Kasumi-1 (cell line): ENCODE data around the gene SFMBT1.

Experiments used
- DNase-seq, 2 experiments: peaks; one replicate each; lab custom pipeline; 2025; lab: John Stamatoyannopoulos, UW

SFMBT1 gene

DNA sequence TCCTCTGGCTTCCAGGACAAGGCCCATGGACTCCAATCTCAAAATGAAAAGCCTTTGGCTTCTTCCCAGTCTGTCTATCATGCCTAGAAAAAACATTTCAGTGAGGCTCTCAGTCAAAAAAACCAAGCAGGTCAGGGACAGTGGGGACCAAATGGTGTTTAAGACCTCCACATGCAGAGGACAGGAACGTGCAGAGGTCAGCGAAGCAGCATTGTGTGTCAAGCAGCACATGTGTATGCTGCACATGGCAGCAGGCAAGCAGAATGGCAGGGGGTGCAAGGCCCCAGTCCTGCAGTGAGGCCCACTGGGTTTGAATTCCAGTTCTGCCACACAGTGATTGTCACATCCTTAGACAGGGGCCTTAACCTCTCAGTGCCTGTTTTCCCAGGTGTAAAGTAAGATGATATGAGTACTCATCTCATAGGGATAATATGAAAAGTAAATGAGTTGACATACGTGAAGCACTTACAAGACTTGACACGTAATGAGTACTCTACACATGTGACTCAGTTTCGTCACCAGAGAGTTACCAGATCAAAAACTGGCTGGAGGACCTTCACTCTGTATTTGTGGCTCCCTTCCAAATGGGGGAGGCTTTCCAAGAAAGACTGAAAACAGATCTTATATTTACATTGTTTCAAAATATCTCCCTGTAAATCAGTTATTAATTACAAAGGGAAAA is 159.7 kb downstream of the SFMBT1 start:
- DNase-seq = no peak

DNA sequence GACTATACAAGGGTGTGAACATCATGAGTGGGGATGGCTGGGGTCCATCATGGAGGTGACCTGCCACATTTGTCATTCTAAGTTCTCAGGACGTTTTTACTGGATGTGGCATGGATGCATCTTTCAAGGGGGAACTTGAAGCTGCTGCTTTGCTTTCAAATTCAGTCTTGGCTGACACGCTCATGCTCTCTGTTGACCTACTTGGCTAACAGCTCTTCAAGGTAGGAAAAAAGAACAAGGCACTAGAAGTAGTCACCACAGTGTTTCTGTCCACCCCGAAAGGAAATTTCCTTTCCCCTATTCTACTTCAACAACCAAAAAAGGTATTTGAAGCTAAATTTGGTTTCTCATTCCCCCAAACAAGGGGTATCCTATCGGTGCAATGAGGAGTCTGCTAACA is 163.5 kb downstream of the SFMBT1 start:
- DNase-seq = no peak

DNA sequence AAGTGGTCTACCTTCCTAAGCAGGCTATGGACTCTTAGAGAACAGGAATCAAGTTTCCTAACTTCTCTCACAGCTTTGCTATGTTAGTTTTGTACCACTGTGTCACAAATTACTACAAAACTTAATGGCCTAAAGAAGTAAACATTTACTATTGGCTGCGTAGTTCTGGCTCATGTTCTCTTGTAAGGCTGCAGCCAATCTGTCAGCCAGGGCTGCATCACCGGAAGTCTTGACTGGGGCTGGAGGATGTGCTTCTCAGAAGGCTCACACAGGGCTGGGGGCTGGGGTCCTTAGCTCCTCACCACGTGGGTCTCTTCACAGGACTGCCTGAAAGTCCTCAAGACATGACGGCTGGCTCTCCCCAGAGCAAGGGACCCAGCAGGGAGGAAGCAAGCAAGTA is 164.0 kb downstream of the SFMBT1 start:
- DNase-seq = no peak

DNA sequence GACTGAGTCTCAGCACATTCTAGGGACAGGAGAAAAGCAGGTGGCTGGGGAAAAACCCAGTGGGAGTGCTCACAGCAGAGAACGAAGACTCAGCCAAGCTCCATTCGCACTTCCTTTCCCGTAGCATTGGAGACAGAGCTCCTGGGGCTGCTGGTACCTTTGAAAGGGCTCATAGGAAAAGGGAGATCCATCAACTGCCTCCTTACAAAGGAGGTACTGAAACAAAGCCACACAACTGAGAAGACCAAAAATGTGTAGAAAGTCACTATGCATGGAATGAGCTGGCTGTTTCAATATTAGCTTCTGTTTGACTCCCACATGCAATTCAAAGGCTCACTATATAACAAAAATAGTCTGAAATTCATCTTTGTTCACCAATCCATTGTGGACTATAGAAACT is 165.4 kb downstream of the SFMBT1 start:
- DNase-seq = no peak

DNA sequence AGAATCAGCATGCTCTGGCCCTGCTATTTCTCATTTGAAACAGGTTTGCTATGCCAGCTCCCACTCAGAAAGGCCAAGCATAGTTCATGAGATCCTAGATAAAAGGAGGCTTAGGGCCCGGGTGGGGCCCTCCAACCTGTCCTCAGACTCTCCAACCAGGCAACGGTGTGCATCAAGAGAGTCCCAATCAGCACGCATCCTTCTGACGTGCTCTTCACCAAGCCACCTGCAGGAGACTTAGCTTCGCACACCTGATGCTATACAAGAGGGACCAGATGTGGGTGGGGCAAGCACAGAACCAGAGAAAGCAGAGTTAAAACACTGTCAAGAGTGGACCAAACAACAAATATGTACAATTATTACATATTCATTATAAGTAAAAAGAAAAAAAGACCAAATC is 165.8 kb downstream of the SFMBT1 start:
- no peak for DNase-seq

DNA sequence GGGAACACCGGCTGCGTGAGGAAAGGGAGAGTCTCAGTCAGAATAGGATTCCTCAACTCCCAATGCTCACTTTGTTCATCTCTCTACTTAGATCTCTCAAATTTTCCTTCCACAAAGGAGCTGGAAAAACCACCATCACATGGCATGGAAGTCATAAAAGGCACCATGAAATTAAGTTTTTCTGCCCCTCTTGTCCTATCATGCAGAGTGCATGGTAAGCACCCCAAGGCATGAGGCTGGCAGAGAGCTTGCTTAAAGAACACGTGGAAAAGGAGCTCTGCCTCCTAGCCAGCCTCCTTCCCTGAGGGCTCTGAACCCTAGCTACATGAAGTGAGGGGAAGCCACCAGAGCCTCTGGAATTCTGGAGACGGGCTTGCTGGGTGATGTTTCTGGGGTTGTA is 166.3 kb downstream of the SFMBT1 start:
- DNase-seq = no peak

DNA sequence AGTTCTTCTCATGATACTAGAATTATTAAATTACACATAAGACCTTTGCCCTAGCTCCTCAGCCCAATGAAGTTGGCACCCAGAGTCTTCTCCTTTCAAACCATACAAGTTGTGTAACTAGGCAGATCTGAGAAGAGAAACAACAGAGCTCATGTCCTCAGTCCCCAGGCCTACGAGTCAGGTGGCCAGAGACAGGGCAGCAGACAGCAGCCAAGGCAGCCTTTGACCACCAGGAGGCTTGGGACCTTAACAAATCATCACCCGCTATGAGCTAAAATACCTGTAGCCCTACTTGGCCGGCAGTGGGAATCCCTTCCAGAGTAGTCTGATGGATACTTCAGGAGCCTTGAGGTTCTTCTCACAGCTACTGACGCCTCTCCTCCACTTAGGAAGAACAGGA is 166.8 kb downstream of the SFMBT1 start:
- DNase-seq = no peak

DNA sequence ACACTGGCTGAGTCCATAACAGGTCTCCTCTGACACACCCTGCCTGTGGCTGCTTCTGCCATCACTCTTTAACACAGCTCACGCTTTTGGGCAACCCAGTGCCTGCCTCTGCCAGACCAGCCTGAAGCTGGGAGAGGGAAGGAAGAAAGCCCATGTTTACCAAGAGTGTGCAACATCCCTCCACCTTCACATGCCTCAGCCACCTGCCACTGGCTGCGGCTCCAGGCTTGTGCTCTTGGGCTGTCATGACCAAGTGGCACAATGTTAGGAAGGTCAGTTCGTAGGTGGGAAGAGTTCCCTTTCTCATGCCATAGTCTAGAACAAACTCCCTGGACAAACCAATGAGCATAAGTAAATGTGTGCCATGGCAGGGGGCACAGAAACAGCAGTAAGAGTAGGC is 168.8 kb downstream of the SFMBT1 start:
- no peak for DNase-seq

DNA sequence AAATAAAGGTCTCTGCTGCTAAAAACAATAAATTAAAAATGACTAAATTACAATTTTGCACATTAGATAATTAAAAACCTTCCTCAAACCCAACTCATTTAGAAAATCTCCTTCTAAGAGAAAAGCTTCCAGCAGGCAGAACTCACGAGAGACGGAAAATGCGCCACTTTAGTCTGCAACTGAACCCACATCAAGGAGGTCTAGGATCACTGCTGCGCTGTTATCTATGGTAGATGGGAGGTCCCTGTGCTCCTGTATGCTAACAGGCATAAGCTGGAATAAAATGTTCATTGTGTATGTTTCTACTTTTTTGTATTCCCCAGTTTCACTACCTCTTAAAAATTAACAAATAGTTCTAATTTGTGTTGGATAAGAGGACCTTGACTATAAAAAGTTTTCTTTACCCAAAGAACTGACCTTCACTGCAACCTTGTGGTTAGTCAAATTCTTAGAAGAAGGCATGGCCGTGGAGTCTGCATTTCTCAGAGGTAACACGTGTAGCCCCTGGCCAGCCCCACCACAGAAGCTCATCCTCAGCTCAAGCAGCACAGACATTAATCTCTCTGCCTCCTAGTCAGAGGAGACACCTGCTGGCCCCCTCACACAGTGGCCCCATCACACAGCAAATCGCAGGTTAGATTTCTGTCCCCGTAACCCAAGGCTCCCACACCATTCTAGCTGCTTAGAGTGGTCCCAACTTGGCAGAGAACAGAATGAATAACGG is 170.8 kb downstream of the SFMBT1 start:
- no peak for DNase-seq

DNA sequence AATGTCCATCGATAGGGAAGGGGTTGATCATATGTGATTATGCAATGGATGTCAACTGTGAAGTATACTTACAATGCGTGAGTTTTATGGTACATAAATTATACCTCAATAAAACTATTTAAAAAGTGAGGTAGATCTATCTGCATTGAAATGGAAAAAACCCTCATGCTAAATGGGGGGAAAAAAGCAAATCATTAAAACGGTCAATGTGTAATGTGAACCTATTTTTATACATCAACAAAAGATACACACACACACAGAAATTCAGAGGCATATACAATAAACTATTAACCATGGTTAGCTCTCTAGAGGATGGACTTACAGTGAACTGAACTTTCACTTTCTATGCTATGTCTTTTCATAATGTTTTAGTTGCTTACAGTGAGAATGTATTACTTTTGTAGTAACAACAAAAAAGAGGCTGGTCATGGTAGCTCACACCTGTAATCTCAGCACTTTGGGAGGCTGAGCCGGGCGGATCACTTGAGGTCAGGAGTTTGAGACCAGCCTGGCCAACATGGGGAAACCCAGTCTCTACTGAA is 171.6 kb downstream of the SFMBT1 start:
- no peak for DNase-seq

DNA sequence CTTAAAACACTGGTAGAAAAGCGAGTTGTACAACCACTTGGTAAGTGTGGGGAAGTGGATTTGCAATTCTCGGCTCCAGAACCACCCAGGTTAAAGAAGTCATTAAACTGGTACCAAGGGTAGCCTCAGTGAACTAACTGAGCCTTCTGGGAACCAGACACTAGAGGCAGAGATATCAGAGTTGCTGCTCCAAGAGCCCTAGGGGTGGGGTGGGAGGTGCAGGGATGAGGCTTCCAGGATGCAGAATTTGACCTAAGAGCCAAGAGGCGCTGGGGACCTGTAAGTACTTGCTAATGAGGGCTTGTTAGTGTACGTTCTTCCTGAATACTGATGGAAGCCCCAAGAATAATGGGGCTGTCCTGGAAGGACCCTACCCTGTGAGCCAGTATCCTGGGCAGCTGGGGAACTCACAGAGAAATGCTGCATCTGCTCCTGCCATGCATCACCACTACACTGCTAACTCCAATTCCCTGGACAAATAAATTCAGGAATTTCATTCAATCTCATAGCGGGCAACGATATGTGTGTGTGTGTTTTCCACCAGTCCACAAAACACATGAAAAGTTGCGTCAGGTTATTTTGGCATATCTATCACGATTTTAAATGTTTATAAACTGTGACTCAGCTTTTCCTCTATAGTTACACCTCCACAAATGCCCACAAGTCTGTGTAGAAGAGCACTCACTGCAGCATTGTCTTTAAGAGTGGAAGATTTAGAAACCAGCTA is 172.3 kb downstream of the SFMBT1 start:
- no peak for DNase-seq

DNA sequence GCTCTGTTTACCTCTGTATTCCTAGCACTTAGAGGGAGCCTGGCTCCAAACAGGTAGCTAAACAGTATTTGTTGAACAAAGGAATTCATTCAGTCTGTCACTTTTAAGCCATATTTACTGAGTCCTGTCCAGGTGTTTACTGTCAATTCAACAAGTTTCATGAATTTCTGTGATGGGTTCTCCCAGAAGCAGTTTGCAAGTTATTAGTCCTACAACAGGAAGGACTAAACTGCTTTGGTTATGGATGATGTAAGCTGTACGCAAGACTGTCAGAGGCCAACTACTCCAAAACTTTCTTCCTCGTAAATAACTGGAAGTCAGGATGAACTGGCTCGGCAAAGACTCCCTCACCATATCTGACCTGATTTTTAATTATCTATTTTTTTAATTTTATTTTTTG is 173.6 kb downstream of the SFMBT1 start:
- no peak for DNase-seq

DNA sequence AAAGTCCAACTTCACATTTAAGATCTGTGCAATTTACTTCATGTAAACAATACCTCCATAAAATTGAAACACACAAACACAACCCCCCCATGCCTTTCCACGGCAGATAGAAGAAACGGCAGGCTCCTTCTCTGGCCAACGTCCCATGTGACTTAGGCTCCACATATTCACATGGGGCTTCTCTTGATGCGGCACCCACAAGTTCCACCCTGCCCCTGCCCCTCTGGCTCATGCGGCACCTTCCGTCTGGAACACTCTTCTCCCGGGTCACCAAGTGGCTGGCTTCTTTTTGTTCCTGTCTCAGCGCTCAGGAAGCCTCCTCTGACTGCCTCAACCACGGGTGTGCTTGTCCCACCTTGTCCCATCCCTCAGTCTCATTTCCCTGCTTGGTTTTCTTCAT is 174.1 kb downstream of the SFMBT1 start:
- DNase-seq = no peak

DNA sequence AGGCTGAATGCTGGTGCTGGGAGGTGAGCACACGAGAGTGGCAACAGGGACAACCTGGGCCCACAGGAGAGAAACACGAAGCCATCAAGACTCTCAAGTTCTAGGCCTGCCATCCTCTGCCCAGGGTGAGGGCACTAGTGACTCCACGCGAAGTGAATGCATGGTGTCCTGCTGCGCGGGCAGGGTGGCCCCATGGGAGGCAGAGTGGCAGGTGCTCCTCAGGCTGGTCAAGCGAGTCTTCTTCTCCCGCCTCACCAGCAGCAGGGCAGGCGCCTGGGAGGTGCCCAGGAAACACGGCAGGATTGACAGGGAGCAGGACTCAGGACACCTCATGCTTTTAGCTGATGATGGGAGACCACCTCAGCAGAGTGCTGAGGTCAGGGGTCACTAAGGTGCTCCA is 175.4 kb downstream of the SFMBT1 start:
- no peak for DNase-seq

DNA sequence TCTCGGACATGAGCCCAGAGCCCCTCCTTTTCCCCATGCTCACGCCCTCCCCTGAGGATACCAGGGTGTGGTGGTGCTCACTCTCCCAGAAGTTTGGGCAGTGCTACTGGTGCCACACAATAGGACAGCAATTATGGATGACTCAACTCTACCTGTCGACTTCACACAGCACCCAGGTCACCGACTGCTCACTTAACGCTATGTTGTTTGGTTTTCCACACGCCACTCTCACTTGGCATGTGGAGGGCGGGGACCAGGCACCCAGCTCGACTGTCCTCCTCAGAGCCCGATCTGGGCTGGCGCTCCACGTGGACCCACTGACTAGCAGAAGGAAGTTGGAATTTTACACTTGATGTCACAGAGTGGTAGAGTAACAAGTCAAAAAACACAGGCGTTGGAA is 179.4 kb downstream of the SFMBT1 start:
- DNase-seq = no peak

DNA sequence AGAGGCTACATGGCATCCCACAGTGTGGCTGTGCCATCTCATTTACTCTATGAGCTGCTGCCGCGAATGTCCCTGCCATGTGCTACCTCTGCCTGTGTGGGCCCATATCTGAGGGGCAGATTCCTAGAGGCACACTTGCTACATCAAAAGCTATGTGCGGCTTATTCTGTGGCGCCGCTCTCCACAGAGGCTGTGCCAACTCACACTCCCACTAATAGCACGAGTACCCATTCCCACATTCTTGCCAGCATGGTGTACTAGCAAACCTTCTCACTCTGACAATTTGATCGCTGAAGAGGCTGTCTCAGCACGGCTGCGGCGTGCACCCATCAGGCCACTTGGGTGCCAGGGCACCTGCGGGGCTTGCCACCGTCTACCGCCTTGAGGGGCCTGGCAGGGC is 179.9 kb downstream of the SFMBT1 start:
- no peak for DNase-seq

DNA sequence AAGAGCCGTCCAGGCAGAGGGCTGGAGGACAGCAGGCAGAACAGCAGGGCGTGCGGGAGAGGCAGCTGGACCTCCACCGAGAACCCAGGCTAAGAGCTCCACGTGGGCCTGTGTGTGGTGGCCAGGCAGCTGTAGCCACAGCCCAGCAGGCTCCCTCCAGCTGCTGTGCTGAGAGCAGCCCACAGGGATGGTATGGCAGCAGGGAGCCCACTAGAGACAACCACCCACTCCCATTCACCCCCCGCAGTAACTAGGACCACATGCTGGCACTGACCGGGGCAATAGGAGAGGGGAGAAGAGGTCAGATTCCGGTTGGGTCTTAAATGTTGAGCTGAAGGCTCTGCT is 185.5 kb downstream of the SFMBT1 start:
- DNase-seq = no peak

DNA sequence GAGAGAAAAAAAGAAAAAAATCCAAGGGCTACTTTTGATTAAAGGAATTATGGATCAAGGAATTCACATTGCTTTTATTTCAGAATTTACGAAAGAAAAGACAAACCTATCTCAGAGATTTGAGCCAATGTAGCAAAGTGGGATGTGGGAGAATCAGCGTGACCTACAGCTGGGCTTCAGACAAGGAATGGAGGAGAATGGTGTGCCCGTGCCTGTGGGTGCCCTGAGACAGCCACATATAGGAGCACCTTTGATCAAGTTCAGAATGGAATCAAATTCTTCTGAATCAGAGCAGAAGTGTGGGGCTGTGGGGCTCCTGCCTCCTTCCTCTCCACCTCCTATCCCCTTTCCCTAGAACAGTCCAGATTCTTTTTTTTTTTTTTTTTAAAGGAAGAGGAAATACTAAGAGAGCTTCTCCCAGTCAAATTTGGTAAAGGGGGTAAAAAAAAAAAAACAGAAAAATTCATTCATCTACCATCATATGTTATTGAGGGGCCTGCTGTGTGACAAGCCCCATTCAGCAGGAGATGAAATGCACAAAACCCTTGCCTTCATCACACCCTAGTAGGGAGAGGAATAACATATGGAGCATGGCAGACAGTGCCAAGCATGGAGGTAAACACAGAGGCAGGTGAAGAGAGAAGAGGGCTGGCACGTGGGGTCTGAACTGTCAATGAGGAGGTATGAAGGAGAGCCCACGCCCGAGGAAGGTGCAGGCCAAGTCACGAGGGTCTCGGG is 186.0 kb downstream of the SFMBT1 start:
- DNase-seq = no peak

DNA sequence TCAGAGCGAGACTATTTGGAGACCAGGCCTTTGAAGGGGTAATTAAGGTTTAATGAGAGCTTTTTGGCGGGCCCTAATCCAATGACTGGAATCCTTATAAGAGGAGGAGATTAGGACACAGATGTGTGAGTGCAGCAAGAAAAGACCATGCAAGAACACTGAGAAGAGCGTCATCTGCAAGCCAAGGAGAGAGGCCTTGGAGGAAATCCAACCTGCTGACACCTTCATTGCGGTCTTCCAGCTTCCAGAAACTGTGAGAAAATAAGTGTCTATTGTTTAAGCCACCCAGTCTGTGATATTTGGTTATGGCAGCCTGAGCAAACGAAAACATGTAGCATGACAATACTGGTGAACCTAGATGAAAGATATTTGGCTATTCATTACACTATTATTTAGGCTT is 188.0 kb downstream of the SFMBT1 start:
- DNase-seq = no peak

DNA sequence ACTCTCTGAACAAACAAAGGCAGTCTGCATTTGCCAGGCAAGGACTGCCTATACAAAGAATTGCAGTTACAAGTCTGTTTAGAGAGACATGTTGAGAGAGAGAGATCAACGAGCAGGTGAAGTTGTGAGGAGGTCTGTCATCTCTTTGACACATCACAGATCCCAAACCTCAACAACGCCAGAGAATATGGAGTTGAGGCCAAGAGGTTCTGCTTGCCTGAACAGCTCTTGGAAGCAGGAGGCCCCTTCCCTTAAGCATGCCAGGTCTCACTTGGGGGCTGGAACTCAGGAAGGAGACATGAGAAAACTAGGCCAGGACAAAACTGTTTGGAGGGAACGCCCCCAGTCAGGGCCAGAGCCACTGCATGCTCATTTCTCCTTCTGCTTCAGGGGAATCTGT is 188.7 kb downstream of the SFMBT1 start:
- no peak for DNase-seq

DNA sequence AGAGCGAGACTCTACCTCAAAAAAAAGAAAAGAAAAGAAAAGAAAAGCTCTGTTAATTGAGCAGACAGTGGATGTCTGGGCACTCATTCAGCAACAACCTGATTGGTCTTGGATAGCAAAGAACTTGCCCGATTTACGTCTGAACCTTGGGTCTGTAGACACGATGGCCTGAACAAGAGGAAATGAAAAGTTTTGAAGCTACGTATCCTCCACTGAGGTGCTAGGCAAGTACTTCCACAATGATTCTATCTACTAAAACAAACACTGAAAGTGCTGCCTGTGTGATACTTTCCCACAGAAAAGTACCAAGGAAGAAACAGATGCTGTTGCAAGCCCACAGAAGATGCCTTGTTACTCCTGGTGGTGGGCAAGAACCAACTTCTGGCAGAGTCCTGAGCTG is 189.2 kb downstream of the SFMBT1 start:
- no peak for DNase-seq

DNA sequence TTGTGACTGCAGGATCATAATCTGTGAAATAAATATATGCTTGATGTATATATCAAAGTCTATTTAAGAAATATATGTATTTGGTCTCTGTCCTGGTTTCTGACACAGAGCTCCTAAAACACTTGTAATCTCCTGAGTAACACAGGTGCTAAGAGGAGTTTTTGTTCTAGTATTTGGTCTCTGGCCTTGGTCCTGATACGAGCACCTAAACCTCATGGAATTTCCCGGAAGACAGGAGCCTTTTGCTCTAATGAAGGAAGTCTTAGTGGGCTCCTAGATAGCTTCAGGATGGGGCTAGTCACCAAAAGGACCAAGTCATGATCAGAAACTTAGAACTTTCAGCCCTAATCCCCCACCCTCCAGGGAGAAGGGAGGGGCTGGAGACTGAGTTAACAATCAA is 191.9 kb downstream of the SFMBT1 start:
- DNase-seq = no peak
